ENCODE data around the gene PYY.
"Not testable (repeated sequence)": the region's sequence is repeated elsewhere in the genome, so short reads cannot be mapped to it uniquely, and the experiment has no call there.

Gene PYY

DNA sequence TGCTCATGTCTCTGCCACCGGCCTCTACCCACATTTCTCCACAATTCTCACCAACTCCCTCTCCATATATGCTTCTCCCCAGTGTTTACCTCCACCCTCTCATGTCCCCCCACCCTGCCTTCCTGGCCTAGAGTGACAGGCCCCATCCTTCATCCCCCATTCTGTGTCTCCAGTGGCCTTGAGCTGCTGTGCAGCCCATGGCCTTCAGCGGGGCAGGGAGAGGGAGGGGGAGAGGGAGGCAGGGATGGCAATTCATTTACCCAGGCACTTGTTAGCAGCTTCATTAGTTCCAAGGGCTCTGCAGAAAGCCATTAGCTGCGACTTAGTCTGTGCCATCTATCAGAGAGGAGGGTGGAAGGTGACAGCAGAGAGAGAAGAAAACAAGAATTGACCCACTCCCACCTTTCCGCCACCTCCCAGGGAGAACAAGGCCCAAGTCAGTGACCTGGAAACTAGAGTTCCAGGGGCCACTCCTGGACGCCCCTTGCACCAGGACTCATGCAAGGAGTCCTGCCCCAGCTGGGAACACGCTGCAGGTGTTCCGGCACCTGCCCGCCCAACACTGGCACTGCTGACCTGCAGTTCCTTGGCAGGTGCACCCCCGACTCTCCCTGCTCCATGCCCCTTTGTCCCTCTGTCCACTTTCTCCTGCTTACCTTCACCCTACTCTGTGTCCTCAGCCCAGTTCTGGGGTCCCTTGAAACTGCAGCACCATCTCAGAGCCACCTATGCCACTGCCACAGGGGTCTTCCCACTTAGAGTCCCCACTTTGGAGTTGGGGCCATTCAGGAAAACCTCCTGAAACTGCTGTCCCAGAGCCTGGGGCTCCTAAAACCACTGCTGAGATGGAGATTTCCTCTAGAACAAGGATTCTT is 23.5 kb upstream of the PYY start:
- no peak for DNase-seq

DNA sequence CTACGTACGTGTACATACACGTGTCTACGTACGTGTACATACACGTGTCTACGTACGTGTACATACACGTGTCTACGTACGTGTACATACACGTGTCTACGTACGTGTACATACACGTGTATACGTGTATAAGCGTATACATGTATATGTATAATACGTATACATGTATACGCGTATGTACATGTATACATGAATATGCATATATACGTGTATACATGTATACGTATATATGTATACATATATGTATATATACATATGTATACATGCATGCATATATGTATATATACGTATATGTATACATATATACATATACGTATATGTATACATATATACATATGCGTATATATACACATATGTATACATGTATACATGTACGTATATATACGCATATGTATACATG is 22.2 kb upstream of the PYY start:
- no peak for DNase-seq

DNA sequence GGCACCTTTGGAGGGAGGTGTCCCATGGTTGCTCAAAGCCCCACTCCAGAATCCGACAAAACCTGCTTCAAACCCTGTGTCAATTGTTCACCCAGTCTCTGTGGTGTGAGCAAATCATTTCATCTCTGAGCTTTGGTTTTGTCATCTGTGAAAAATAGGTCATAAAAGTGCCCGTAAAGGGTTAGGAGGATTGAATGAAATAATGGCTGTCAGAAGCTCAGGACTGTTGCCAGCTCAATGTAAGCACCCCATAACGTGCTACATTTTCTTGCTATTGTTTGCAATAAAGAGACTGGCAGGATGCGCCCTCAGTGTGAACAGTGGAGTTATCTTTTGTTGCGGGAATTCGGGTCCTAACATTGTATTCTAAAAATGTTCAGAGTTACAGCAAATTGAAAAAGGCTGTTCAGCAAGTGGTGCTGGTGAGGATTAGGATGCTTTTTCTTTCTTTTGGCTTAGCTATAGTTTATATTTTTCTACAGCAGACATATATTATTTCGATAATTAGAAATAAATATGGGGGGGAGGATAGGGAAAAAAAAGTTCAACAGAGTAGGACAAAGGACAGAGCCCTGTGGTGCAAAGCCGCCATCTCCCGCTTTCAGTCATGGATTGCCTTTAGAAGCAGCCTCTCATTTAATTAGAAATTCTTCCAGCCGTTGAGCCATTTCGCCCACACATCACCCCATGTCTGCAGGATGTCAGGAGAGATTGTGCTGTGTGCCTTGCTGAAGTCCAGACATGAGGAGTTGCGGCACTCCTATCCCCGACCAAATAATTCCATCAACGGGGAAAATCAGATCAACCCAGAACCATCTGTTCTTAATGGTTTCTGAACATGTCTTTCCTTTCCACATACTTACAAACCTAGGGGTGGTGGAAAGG is 20.9 kb upstream of the PYY start:
- DNase-seq, result no peak

DNA sequence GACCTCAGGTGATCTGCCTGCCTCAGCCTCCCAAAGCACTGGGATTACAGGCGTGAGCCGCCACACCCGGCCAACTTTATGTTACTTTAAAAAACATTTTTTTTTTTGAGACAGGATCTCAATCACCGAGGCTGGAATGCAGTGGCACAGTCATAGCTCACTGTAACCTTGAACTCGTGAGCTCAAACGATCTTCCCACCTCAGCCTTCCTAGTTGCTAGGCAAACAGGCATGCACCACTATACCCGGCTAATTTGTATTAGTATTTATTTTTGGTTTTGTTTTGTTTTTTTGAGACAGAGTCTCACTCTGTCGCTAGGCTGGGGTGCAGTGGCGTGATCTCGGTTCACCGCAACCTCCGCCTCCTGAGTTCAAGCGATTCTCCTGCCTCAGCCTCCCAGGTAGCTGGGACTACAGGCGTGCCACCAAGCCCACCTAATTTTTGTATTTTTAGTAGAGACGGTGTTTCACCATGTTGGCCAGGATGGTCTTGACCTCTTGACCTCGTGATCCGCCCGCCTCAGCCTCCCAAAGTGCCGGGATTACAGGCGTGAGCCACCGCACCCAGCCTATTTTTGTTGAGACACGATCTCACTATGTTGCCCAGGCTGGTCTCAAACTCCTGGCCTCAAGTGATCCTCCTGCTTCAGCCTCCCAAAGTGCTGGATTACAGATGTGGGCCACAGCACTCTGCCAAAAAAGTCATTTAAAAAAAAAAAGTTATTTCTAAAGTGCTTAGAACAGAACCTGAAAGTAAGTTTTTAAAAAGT is 18.9 kb upstream of the PYY start:
- DNase-seq, result not testable (repeated sequence)

DNA sequence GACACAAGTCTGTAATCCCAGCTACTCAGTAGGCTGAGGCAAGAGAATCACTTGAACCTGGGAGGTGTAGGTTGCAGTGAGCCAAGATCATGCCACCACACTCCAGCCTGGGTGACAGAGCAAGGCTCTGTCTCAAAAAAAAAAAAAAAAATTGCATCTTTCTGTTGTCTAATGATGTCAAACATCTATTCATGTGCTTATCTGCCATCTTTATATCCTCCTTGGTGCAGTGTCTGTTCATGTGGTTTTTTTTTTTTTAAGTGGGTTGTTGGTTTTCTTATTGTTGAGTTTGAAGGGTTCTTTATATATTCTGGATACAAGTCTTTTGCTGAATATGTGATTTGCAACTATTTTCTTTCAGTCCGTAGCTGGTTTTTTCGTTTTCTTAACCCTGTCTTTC is 17.7 kb upstream of the PYY start:
- DNase-seq, result not testable (repeated sequence)

DNA sequence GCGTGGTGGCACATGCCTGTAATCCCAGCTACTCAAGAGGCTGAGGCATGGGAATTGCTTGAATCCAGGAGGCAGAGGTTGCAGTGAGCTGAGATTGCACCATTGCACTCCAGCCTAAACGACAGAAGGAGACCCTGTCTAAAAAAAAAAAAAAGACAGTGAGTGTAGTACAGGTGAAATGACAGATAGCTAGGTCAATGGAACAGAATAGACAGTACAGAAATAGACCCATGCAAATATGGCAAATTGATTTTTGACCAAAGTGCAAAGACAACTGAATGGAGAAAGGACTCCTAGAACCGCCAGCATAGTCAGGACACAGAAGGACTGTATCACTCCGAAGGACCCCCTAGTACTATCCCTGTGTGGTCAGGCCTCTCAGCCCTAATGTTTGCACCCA is 16.6 kb upstream of the PYY start:
- no peak for DNase-seq

DNA sequence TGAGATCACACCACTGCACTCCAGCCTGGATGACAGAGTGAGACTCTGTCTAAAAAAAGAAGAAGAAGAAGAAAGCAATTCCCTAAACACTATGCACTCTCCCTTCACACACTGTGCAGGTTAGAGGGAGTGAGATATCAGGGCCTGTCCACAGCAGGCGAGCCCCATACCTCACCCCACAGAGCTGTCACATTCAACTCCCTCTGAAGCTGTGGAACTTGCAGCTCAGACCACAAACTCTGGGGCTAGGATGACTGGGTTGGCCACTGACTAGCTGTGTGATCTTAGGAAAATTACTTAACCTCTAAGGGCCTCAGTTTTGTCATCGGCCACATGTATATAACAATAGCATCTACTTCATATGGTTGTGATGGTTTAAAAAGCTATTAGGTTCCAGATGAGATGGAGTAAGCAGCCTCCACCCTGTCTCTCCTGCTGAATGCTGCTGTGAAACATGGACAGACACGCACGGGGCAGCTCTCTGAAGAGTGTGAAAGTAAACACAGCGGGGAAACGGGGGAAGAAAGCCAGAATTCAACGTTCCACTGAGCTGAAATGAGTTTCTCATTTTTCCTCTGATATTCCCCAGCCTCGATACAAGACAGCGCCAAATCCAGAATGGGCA is 13.6 kb upstream of the PYY start:
- DNase-seq, result no peak

DNA sequence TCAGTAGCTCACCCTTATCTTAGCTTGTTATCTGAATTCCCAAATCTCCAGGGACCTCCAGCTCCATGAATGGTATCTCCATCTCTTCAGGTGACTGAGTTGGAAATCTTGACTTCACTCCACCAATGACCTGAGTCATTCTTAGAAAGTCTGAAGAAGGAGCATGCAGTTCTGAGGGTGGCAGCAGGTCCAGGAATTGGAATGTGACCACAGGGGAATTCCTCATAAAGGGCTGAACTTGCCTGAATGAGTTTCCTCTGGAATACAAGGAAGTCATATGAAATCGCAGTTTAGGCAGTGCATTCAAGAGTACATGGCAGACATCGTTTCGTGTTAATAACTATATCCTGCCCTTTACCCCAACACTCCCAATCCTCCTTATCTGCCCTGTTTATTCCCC is 12.5 kb upstream of the PYY start:
- no peak for DNase-seq

DNA sequence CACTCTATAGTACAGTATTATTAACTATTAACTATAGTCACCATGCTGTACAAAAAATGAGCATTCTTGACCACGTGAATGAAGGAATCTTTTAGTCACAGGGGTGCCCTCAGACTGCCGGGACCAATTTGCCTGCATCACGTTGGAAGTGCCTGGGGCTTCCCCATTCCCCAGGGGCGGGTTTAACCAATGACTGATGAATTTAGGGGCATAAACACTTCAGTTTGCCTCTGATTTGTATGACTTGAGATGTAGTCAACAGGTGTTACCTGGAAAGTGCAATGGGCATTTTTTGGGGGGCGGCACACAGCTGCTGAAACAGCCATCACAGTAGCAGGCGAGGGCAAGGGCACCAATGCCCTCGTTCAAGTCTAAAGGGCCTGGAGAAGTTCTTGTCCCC is 8.7 kb upstream of the PYY start:
- DNase-seq, result no peak

DNA sequence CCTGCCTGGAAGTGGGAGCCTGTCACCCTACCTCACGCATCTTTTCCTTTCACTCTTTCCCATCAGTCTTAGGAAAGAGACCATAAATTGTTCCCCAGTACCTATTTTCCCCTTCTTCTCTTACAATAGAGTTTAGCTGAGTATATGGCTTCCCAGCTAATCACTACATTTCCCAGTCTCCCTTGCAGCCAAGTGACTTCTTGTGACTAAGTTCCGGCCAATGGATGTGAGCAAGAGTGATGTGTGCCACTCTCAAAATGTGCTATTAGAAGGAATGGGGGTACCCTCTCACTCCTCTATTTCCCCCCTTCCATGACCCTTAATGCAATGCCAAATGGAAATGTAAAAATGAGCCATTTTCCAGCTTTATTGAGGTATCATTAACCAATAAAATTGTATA is 8.2 kb upstream of the PYY start:
- DNase-seq, result no peak

DNA sequence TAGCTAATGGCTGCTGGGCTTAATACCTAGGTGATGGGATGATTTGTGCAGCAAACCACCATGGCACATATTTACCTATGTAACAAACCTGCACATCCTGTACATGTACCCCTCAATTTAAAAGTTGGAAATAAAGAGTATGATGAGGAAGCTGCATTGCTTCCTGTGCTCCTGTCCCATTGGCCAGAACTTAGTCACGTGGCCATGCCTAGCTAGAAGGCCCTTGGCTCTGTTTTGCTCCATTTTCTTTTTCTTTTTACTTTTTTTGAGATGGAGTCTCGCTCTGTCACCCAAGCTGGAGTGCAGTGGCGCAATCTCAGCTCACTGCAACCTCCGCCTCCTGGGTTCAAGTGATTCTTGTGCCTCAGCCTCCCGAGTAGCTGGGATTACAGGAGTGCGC is 7.6 kb upstream of the PYY start:
- DNase-seq, result not testable (repeated sequence)

DNA sequence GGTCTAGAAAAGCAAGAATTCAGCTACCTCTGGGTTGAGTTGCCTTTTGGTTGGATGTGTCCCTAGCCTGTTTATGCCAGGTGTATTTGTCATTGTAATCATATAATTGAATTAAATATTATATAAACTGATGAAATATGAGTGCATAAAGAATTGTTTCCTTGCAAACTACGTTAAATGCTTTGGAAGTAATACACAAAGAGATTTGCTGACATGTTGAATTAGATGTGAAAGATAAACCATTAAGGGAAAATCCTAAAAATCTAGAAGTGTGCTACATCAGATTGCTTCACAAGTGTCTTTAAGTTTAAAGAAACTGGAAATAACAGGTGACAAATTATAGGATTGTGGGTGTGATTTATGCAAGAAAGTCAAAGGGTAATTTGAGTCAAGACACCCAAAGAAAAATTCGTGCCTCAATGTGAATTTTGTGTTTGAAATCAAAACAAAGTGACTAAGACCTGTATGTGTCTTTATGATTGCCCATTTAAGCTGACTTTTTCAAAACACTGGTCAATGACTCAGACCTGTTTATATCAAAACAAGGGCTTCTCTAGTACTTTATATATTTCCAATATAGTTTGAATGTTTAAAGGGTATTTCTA is 5.1 kb upstream of the PYY start:
- DNase-seq, result no peak

DNA sequence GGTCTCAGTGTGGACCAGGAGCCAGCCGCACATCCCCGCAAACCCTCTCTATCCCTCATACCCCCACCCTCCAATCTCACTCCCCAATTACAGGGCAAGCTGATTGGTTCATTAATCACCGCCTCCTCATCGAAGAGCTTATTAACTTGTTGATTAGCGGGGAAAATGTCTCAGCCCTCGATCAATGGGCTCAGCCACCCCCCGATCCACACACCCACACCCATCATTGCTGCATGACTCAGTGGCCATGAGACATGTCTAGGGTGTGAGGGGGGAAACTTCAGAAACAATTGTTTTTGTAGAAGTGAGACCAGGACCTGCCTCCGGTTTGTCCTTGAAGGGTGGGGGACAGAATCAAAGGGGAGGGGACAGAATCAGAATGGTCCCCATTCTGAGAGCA is 2.5 kb upstream of the PYY start:
- no peak for DNase-seq

DNA sequence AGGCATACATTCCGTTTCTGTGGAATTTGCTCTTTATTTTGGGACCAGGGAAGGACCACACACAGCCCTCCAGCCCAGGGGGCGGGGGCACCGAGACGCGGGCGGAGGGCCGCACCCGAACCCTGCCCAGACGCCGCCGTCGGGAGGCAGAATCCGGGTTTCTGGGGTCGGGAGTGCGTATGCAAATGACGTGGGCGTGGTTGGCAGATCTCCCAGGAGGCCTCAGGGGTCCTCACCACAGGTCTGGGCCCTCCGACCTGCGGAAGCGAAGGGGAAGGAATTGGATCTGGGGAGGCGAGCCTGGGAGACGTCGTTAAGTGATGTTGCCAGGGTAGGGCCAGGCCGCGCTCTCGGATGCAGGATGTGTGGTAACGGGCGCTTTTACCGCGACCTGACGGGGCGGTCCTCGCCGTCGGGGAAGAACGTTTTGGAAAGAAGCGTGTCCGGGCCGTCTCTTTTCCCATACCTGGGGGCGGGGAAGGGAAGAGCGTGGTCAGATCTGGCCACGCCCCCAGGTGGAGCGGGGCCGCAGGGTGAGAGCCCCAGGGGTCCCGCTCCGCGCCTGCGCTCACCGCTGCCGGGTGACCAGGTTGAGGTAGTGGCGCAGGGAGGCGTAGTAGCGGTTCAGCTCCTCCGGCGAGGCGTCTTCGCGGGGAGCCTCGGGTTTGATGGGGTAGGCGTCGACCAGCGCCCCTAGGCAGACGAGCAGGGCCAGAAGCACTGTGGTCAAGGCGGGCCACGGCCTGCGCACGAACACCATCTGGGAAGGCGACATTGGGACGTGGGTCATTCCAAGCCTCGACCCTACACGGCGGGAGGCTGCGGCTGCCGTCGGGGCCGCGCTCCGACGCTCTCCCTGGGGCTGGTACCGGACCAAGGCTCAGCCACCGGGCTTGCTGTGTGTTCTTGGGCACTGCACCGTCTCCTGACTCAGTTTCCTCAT is 745 bp downstream of the PYY start:
- DNase-seq, result no peak

DNA sequence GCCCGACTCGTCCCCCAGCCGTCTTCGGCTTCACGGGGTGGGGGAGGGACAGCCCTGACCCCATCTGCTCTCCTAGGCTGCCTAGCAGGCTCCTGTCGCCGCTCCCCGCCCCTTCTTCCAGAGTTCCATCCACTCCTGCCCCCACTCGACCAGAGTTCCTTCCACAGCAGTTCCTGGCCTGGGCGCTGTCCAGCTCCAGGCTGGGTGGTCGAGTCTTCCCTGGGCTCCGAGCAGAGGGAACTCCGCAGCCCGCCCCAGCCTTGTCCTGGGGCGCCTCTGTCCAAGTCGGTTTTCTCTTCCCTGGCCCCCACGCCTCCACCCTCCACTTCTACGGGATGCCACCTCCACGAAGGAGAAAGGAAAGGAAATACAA is 1.4 kb downstream of the PYY start:
- DNase-seq, result no peak

DNA sequence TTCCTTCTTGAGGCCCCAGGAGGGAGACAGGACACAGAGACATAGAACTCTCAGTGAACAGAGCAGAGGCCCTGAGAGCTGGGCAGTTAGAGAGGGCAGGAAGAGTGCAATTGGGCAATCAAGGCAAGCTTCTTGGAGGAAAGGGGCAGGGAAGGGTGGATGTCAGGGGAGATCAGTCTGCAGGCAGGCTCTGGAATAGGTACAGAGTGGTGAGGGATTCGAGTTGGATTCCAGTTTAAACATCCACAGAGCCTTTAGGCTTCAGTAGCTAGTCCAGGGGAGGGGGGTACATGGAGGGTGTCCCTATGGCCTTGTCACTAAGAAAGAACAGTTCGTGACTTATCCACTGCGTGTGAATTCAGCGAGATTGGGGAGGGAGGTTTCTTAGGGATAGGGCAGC is 2.0 kb downstream of the PYY start:
- no peak for DNase-seq

DNA sequence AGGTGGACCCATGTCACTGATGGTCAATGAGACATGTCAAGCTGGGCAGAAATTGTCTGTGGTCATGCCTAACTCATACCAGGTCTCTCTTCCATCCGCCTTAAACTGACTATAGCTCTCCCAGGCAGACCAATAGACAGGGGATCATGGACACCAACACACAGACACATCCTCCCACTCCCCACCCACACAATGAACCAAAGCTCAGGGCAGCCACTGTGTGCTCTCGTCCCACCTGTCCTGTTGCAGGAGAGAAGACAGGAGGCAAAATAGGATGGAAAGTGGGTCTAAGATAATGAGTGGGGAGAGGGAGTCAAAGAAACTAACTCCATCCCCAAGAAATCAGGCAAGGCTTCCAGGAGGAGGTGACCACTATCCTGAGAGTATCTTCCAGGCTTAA is 3.2 kb downstream of the PYY start:
- DNase-seq, result no peak

DNA sequence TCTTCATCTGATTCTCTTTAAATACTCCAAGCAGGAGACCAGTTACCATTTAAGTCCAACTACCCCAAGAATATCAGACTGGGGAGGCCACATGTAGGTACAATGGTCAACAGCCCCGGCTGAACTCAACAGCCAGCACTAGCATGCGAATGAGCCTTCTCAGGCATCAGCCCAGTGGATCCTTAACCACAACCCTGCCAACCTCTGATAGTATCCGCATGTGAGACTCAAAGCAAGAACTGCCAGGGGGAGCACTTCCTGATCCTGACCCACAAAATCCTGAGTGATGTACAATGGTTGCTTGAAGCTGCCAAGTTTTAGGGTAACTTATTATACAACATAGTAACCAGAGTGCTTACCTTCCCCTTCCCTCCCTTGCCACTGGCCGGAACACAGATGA is 4.0 kb downstream of the PYY start:
- no peak for DNase-seq

DNA sequence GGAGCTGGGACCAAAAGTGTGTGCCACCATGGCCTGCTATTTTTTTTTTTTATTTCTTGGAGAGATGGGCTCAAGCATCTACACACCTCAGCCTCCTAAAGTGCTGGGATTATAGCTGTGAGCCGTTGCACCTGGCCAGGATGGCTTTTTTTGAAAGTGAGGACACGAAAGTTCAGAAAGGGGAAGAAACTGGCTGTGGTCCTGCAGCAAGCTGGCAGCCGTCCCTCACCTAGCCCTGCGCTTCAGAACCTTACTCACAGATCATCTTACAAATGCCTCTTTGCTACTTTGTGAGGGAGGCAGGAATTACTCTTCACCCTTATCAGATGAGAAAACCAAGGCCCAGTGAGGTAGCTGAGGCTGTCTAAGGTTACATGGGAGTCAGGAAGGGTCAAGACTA is 7.0 kb downstream of the PYY start:
- peak; percentile 69 for DNase-seq

DNA sequence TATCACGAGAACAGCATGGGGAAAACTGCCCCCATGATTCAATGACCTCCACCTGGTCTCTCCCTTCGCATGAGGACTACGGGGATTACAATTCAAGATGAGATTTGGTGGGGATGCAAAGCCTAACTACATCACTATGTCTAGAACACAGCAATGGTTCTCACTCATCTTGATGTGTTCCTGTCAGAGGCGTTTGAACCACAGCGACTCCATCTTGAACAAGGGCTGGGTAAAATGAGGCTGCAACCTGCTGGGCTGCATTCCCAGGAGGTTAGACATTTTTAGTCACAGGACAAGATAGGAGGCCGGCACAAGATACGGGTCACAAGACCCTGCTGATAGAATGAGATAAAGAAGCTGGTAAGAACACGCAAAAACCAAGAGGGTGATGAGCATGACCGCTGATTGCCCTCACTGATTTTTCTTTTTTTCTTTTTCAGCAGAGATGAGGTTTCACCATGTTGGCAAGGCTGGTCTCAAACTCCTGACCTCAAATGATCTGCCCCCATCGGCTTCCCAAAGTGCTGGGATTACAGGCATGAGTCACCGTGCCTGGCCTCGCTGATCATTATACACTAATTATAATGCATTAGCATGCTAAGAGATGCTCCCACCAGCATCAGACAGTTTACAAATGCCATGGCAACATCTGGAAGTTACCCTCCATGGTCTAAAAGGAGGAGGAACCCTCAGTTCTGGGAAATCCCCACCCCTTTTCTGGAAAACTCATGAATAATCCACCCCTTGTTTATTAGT is 8.5 kb downstream of the PYY start:
- no peak for DNase-seq

Data from RPMI8226 (cell line).